ENCODE data around the gene SNX21. TPM values are rescaled to one million over a fixed set of nuclear protein-coding genes. Genes with fewer than 3 reads are reported as not detected.

The SNX21 gene
- total and polyA plus RNA-seq, 2 donors (not counting 3 experiments of a cell fraction or from before 2014, with no cell fraction given): 11.6 to 11.9 TPM

DNA sequence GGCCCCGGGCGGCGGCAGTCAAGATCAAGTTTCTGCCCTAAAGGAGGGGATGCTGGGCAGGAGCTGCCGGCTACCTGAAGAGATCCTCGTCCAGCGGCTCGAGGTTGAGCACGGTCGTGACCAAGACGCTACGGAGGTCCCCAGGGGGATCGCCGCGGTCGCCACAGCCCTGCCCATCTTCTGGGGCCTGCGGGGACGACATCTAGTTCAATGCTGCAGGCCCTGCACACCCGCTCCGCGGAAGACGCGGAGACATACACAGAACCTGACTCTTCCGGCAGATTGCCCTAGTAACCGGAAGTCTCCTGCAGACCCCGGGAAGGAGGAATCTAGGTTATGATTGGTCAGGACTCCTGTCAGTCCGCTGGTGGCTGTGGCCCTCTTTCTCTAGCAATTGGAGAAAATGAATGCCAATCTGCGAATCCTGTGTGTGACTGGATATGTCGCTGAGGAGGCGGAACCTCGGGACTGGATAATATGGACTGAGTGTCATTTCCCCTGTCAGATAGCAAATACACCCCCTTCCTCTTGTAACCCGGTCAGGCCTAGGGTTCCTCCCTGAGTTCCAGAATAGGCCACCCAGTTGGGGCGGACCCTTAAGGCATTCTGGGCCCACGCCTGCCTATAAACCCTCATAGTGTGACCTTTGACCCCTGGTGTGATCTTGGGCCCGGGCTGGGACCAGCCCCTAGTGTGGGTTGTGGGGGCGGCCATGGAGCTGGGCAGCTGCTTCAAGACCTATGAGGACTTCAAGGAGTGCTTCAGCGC lies 23.7 kb downstream of the SNX21 start, which contains the start of the genes ACOT8 and ZSWIM3:
ACOT8 (minus strand) TSS at position 279 of the 768 bp plus-strand sequence; CDS start at position 202, 77 bp downstream.
ZSWIM3 (plus strand) TSS at position 501 of the 768 bp plus-strand sequence; CDS start at position 713, 212 bp downstream.
- ChIA-PET CTCF (interaction anchor here (1.1 to 1.9 kb wide), 4 partner anchors 17 to 59 kb away, joined by 3 to 10 read pairs (median 4); no protein-coding TSS in a partner anchor), POLR2A (interaction anchor here (0.6 to 1.7 kb wide), 2 partner anchors 24 to 46 kb away, joined by 5 to 7 read pairs; partner anchors contain the start of gene ZSWIM1)
- peaks cover 12% of the 10 kb centered on the region for H3K4me1 ChIP-seq (ENCODE audit: control insufficient read depth, extremely low read depth, insufficient read depth, low read length)
- H3K36me3 ChIP-seq (ENCODE audit: control insufficient read depth in 2 of 2, extremely low read depth in 1 of 2, insufficient read depth in 2 of 2, low read length in 2 of 2): no peaks in the 10 kb centered on the region
- H3K79me2 ChIP-seq (ENCODE audit: control insufficient read depth, insufficient read depth, low read length): peaks cover 9% of the 10 kb centered on the region
- no peaks in the 10 kb centered on the region for H4K20me1 ChIP-seq (replicated peaks; ENCODE audit: control insufficient read depth, extremely low read depth, insufficient read depth, low read length)
- DNase-seq (ENCODE audit: low read depth, low spot score) (peak; percentile 99), FAIRE-seq (peak; percentile 100)
- dilution Hi-C loops (cut with MboI; ENCODE audit: extremely low pct_ligation_motif_present, low sequenced_read_pairs) (no loop called here), intact Hi-C loops (cut with micrococcal nuclease) (loop anchor here (1.0 to 2.0 kb wide), 6 partner anchors 23 to 78 kb away; partner anchors contain the start of genes CTSA, NEURL2, PCIF1 and UBE2C)
- no peaks in the 10 kb centered on the region for H3K9me1 ChIP-seq (replicated peaks; ENCODE audit: control insufficient read depth, extremely low read depth, insufficient read depth, low read length)
- TF ChIP-seq POLR2AphosphoS5 (IDR thresholded peaks at IDR 0.05; ENCODE audit: insufficient read depth, low read depth, low read length): peak; percentile 75
- no peak for TF ChIP-seq JUN (IDR thresholded peaks at IDR 0.05; ENCODE audit: borderline replicate concordance, insufficient read depth, insufficient read length, low read depth)
- peak; percentile 91 for TF ChIP-seq POLR2A (IDR thresholded peaks at IDR 0.05; ENCODE audit: low read depth, low read length)
- TF ChIP-seq MYC (IDR thresholded peaks at IDR 0.05; ENCODE audit: low read depth, low read length): no peak
- TF ChIP-seq, protein P1, sequence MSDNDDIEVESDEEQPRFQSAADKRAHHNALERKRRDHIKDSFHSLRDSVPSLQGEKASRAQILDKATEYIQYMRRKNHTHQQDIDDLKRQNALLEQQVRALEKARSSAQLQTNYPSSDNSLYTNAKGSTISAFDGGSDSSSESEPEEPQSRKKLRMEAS (IDR thresholded peaks at IDR 0.05; ENCODE audit: insufficient read depth, insufficient read length): no peak
- no peak for TF ChIP-seq FOS (IDR thresholded peaks at IDR 0.05; ENCODE audit: borderline replicate concordance, insufficient read depth, low read length)
- no peak for TF ChIP-seq EZH2 (IDR thresholded peaks at IDR 0.05; ENCODE audit: borderline replicate concordance, low read depth, low read length, severe bottlenecking)
- peak within 1 kb of the TSS; percentile 32 to 78 (median 66) for H3K4me3 ChIP-seq (replicated peaks in 1 of 3; ENCODE audit: insufficient read depth in 1 of 3, low read depth in 1 of 3, low read length in 3 of 3)
- H3K9me3 ChIP-seq (replicated peaks; ENCODE audit: control insufficient read depth, insufficient read depth, low read length): no peaks in the 10 kb centered on the region
- peak within 1 kb of the TSS; percentile 77 for H2AFZ ChIP-seq (ENCODE audit: low read depth, low read length)
- H3K27me3 ChIP-seq (ENCODE audit: control insufficient read depth in 2 of 2, insufficient read depth in 2 of 2, low read length in 2 of 2): no peaks in the 10 kb centered on the region
- BruUV-seq (replicated peaks): no TSS peak
- peak within 1 kb of the TSS; percentile 48 for H3K9ac ChIP-seq (replicated peaks; ENCODE audit: extremely low read depth, insufficient read depth, low read length)
- H3K4me2 ChIP-seq (ENCODE audit: insufficient read depth, low read length): peak within 1 kb of the TSS; percentile 82
- H3K27ac ChIP-seq (ENCODE audit: insufficient read depth, low read depth, low read length): peak within 1 kb of the TSS; percentile 51
